GM10248 (cell line): ENCODE data around the gene EFTUD2.

ENCODE experiments used
- CTCF ChIA-PET: fragments of 300-600 bp; sonication (Branson Sonifier 250); formaldehyde crosslinking; extraction: SDS; loops from one replicate; lab custom pipeline; 2021; ENCODE audit warnings: antibody characterized with exemption; lab: Yijun Ruan, JAX
- POLR2A ChIA-PET: fragments of 350-650 bp; sonication (Branson Sonifier 250); formaldehyde crosslinking; extraction: SDS; loops from one replicate; lab custom pipeline; 2020; ENCODE audit warnings: antibody characterized with exemption; lab: Yijun Ruan, JAX
- DNase-seq: peaks from one replicate; pipeline ENCODE4 v3.0.0; 2012; ENCODE audit errors: extremely low spot score
- CTCF ChIP-seq: IDR thresholded peaks from 2 replicates; pipeline ENCODE4 v1.5.1; 2012; ENCODE audit warnings: mild to moderate bottlenecking, low read depth; ENCODE audit errors: extremely low read depth, missing control alignments, control extremely low read depth

EFTUD2 gene

GRCh38 chr17:44913676-44914075, 14.4 kb upstream of the EFTUD2 start:
- no peak for DNase-seq
- CTCF ChIA-PET, result interaction anchor here (1.0 to 2.8 kb wide), 5 partner anchors 11 to 222 kb away, joined by 3 to 8 read pairs (median 6); partner anchors contain the start of gene ACBD4
- POLR2A ChIA-PET, result no interaction called here
- TF ChIP-seq CTCF, result no peak

- DNase-seq, result peak; percentile 17
- POLR2A ChIA-PET, result no interaction called here
- CTCF ChIA-PET, result interaction anchor here (0.7 to 1.8 kb wide), 7 partner anchors 11 to 222 kb away, joined by 3 to 7 read pairs (median 4); partner anchors contain the start of gene ACBD4
- TF ChIP-seq CTCF, result no peak
Measured at GRCh38 chr17:44912763-44913544, 13.7 kb upstream of the EFTUD2 start.

GRCh38 chr17:44911133-44912001, 12.1 kb upstream of the EFTUD2 start:
- DNase-seq, result peak; percentile 64
- ChIA-PET POLR2A (no interaction called here), CTCF (interaction anchor here (0.8 to 3.9 kb wide), 12 partner anchors 8 to 224 kb away, joined by 3 to 53 read pairs (median 5); partner anchors contain the start of genes ACBD4 and DBF4B)
- peak; percentile 70 for TF ChIP-seq CTCF

GRCh38 chr17:44910231-44911106, 11.2 kb upstream of the EFTUD2 start:
- no peak for TF ChIP-seq CTCF
- no peak for DNase-seq
- ChIA-PET CTCF (interaction anchor here (0.8 to 3.9 kb wide), 16 partner anchors 8 to 225 kb away, joined by 3 to 53 read pairs (median 5); partner anchors contain the start of genes ACBD4 and DBF4B), POLR2A (no interaction called here)

GRCh38 chr17:44909681-44910144, 10.5 kb upstream of the EFTUD2 start:
- ChIA-PET CTCF (interaction anchor here (1.0 to 3.9 kb wide), 7 partner anchors 9 to 189 kb away, joined by 3 to 53 read pairs (median 7); no protein-coding TSS in a partner anchor), POLR2A (no interaction called here)
- DNase-seq, result no peak
- TF ChIP-seq CTCF, result no peak
